GM12875 (cell line): ENCODE results near the gene SH2D3C.

Experiments used
- H3K4me3 ChIP-seq: one replicate; pipeline ENCODE4 v1.5.1; 2011; ENCODE audit warnings: low read depth, low read length, control low read depth
- TF ChIP-seq, protein P1 (sequence below): IDR thresholded peaks from 2 replicates; pipeline ENCODE4 v1.5.1; 2011; ENCODE audit warnings: low read depth, mild to moderate bottlenecking, control low read depth, inconsistent platforms, low read length, moderate library complexity, borderline replicate concordance; ENCODE audit not compliant: insufficient read depth

SH2D3C gene

GRCh38 chr9:127789179-127789578 lies 10.7 kb upstream of the SH2D3C start:
- TF ChIP-seq, protein P1, sequence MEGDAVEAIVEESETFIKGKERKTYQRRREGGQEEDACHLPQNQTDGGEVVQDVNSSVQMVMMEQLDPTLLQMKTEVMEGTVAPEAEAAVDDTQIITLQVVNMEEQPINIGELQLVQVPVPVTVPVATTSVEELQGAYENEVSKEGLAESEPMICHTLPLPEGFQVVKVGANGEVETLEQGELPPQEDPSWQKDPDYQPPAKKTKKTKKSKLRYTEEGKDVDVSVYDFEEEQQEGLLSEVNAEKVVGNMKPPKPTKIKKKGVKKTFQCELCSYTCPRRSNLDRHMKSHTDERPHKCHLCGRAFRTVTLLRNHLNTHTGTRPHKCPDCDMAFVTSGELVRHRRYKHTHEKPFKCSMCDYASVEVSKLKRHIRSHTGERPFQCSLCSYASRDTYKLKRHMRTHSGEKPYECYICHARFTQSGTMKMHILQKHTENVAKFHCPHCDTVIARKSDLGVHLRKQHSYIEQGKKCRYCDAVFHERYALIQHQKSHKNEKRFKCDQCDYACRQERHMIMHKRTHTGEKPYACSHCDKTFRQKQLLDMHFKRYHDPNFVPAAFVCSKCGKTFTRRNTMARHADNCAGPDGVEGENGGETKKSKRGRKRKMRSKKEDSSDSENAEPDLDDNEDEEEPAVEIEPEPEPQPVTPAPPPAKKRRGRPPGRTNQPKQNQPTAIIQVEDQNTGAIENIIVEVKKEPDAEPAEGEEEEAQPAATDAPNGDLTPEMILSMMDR, result no peak
- no peak overlapping the region for H3K4me3 ChIP-seq

GRCh38 chr9:127788337-127789011 lies 10.0 kb upstream of the SH2D3C start:
- TF ChIP-seq, protein P1, result no peak
- H3K4me3 ChIP-seq, result no peak overlapping the region

GRCh38 chr9:127786773-127787104 lies 8.3 kb upstream of the SH2D3C start:
- H3K4me3 ChIP-seq, result peak overlapping the region; percentile 95
- TF ChIP-seq, protein P1, result peak; percentile 0; the same call in 1 of the 2 replicates

DNA sequence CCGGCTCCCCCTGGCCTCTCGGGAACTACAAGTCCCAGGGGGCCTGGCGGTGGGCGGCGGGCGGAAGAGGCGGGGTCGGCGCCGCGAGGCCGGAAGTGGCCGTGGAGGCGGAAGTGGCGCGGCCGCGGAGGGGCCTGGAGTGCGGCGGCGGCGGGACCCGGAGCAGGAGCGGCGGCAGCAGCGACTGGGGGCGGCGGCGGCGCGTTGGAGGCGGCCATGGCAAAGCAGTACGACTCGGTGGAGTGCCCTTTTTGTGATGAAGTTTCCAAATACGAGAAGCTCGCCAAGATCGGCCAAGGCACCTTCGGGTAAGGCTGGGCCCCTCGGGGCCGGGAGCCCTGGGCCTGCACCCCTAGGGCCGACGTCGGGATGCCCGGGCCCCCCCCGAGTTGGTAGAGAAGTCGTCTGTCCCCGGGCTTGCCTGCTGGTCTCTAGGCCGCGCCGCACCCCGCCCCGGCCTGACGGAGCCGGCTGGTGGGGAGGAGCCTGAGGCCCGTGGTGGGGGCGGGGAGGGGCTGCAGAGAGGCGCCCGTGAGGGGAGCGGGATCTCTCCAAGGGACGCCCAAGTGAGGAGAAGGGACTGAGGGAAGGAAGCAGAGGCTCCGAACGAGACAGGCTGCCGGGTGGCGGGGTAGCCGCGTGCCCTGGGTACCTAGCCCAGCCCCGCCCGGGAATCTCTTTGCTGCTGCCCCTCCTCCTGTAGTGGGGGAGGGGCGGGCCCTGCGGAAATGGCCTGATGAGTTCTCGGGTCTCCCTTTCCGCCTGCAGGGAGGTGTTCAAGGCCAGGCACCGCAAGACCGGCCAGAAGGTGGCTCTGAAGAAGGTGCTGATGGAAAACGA lies 7.7 kb upstream of the SH2D3C start, which contains the start of gene CDK9:
Gene CDK9, plus strand, starts transcription at position 102 of the 840 bp plus-strand sequence. Its CDS starts 115 bp downstream, at position 217.
- H3K4me3 ChIP-seq, result peak within 1 kb of the TSS; percentile 95
- TF ChIP-seq, protein P1, result peak; percentile 26; the same call in 1 of the 2 replicates

- TF ChIP-seq, protein P1, result peak; percentile 92
Observed at GRCh38 chr9:127785023-127785932, 6.8 kb upstream of the SH2D3C start.

GRCh38 chr9:127783111-127784008 lies 4.9 kb upstream of the SH2D3C start:
- no peak overlapping the region for H3K4me3 ChIP-seq

More at GRCh38 chr9:127785023-127785932, 6.8 kb upstream of the SH2D3C start:
- H3K4me3 ChIP-seq, result peak overlapping the region; percentile 68

More at GRCh38 chr9:127783111-127784008, 4.9 kb upstream of the SH2D3C start:
- TF ChIP-seq, protein P1, result no peak
